Skeletal muscle cell (primary cell): ENCODE data around the gene SMOC2.

Source experiments
- DNase-seq: peaks from one replicate; pipeline ENCODE4 v3.0.0-alpha.2; 2010; ENCODE audit warnings: low read depth
- H3K4me3 ChIP-seq: 2 replicates; pipeline ENCODE4 v1.5.1; 2011; ENCODE audit warnings: low read depth, mild to moderate bottlenecking, control low read depth, low read length, moderate library complexity

SMOC2 gene

DNA sequence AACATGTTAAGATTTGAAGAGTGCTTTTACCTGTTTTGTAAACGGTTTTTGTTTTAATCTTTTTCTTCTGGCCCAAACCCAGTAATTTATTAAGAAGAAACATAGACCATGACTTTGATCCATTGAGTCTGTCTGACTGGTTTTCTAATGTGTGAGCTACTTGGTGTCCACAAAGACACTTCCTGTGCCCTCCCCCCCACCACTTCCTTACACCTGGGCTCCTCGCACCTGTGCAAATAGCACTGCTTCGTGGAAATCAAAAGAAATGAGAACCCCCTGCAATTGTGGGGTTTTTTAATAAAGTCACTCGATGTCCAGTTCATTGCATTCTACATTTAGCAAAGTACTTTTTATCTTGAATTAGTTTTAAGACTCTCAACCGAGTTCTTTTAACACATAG, 65.5 kb downstream of the SMOC2 start:
- DNase-seq = no peak
- H3K4me3 ChIP-seq = no peak overlapping the region

DNA sequence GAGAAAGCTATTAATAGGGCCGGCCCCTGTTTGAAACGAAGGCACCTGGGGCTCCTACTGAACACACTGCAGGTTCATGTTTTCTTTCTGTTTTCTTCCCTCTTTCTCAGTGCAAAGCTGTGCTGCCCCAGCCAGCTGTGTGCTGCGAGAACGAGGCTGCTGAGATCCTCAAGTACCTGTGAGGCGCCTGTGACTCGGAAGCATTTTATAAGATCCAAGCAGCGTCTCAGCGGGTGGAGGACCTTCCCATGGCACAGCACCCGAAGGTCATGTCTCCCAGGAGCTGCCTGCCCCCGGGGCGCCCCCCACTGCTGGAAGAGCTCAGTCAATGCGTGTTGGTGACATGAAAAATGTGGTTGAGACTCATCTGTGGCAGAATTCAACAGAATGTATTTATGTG, 66.3 kb downstream of the SMOC2 start:
- DNase-seq = no peak
- H3K4me3 ChIP-seq = no peak overlapping the region

DNA sequence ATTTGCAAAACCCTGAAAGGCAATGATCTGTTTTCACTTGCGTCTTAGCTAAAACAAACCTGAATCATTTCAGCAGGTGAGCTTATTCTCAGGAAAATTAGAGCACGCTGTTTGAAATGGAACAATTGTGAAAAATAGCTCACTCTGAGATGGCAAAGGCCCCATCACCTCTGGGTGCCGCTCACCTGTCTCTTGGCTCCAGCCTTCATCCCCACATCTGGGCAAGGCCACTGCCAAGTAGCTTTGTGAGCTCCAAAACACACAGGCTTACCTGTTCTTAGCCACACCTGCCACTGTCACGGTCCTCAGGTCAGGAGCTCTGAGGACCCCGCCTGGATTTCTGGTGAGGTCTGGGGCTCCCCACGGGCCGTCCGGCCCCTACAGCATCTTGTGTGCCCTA, 66.7 kb downstream of the SMOC2 start:
- no peak overlapping the region for H3K4me3 ChIP-seq
- no peak for DNase-seq

- no peak overlapping the region for H3K4me3 ChIP-seq
- no peak for DNase-seq
Measured at GRCh38 chr6:168508903-168509302, 67.9 kb downstream of the SMOC2 start.

GRCh38 chr6:168513766-168514165, 72.8 kb downstream of the SMOC2 start:
- H3K4me3 ChIP-seq = no peak overlapping the region
- no peak for DNase-seq

- DNase-seq = no peak
- H3K4me3 ChIP-seq = no peak overlapping the region
Measured at GRCh38 chr6:168514216-168514615, 73.2 kb downstream of the SMOC2 start.

GRCh38 chr6:168515376-168515775, 74.4 kb downstream of the SMOC2 start:
- DNase-seq = no peak
- H3K4me3 ChIP-seq = no peak overlapping the region

DNA sequence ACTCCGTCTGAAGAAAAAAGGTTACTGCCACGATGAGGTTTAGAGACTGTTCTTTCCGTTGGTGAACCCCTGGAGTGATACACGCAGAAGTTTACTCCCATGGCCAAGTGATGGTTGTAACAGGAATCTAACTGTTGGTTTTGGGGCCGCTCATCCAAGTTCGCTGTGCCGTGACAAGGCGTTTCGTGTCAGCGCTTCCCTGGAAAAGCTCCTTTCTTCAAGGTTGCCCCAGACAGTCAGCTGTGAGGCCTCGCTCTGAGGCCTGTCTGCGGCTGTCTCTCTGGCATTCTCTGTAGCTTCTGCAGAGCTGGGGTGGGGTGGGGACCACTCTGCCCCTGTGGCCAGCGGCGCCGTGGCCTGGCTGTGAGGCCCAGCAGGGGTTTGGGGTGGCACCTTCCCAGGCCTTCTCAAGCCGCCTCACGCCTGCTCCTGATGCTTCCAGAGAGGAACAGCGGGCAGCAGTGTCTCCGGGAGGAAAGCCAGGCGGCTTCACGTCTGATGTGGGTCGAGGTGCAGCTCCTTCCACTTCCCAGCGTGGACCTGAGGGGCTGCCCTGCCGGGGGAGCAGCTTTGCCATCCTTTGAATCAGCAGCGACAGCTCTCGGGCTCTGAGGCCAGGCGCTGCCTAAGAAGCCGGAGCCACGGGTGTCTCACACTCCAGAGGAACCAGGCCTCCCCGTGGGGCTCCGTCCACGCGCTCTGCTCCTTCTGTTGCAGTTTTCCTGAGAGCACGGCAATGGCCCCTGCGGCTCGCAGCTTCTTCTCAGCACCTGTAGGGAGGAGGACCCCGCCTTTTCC, 76.2 kb downstream of the SMOC2 start:
- H3K4me3 ChIP-seq = no peak overlapping the region
- DNase-seq = no peak

- no peak overlapping the region for H3K4me3 ChIP-seq
- no peak for DNase-seq
Measured at GRCh38 chr6:168517742-168518347, 76.9 kb downstream of the SMOC2 start.

DNA sequence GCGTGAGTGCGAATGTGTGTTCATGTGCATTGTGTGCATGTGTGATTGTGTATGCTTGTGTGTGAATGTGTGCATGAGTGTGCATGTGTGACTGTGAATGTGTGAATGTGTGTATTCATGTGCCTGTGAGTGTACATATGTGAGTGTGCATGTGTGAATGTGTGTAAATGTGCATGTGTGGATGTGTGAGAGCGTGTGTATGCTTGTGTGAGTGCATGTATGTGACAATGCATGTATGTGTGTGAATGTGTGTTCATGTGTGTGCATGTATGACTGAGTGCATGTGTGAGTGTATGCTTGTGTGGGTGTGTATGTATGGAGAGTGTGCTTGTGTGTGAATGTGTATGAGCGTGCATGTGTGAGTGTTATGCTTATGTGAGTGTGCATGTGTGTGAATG, 77.4 kb downstream of the SMOC2 start:
- no peak for DNase-seq
- H3K4me3 ChIP-seq = no peak overlapping the region

GRCh38 chr6:168518867-168519266, 77.9 kb downstream of the SMOC2 start:
- DNase-seq = no peak
- no peak overlapping the region for H3K4me3 ChIP-seq

DNA sequence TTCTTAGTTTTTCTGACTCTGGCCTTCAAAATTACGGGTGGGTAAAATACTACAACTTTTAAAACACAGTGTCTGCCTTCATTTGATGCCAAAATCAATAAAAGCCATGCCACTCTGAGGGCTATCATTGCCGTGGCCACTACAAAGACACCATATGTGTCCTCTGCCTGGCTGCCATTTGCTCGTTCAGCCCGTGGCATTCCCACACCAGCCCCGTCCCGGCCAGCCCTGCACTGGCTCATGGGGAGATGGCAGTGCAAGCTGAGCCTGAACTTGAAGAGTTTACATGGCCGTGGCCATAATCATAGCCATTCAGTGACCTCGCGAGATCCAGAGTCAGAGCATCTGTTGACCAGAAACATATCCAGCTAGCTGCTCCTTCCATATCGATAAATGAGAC, 79.2 kb downstream of the SMOC2 start:
- H3K4me3 ChIP-seq = no peak overlapping the region
- no peak for DNase-seq

- H3K4me3 ChIP-seq = no peak overlapping the region
- DNase-seq = no peak
Measured at GRCh38 chr6:168524571-168525001, 83.6 kb downstream of the SMOC2 start.

- DNase-seq = no peak
- no peak overlapping the region for H3K4me3 ChIP-seq
Measured at GRCh38 chr6:168525114-168525513, 84.1 kb downstream of the SMOC2 start.

GRCh38 chr6:168525926-168526630, 85.1 kb downstream of the SMOC2 start:
- H3K4me3 ChIP-seq = no peak overlapping the region
- DNase-seq = no peak

DNA sequence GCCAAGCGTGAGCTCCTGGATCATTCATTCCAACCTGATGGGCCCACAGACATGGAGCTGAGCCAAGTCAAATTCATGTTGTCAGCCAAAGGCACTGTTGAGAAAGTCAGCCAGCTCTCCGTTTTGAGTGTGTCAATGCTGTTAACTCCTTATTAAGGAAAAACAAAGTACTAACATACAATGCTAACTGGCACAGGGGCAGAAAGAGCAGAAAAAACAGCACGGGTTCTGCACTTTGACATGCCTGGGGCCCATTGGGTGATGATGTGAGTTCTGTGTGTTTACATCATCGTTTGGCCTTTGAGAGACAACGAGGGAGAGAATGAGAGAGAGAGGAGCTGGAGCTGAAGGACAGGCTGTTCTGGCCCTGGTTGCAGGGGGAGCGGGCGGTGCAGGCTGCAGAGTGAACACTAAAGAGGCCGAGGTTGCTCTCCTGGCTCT, 85.9 kb downstream of the SMOC2 start:
- DNase-seq = no peak
- H3K4me3 ChIP-seq = no peak overlapping the region

DNA sequence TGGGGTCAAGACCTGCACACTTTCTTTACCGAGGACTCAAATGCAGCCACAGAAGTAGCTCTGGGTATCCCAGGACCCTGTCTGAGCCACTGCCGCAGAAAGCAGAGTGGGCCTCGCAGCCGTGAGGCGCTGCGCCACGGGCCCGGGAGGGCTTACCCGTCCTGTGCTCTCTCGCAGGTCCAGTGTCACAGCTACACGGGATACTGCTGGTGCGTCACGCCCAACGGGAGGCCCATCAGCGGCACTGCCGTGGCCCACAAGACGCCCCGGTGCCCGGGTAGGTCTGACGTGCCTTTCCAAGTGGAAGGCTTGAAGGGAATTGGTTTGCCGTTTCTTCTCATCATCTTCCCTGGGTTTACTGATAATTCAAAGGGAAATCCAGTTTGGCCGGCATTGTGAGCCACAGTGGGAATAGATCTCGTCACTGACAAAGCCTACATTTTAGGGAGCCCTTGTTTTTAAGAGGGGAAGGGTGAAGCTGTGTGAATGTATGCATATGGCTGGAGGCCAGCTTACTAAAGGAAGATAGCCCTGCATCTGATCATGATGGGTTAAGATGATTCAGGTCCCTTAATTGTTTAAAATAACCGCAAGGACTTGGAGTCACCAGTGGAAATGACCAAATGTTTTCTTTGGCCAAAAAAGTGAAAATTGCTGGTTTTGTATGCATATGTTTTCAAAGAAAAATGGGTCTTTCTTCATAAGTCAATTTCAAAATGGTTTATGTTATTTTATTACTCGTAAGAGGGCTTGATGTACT, 86.6 kb downstream of the SMOC2 start:
- no peak for DNase-seq

DNA sequence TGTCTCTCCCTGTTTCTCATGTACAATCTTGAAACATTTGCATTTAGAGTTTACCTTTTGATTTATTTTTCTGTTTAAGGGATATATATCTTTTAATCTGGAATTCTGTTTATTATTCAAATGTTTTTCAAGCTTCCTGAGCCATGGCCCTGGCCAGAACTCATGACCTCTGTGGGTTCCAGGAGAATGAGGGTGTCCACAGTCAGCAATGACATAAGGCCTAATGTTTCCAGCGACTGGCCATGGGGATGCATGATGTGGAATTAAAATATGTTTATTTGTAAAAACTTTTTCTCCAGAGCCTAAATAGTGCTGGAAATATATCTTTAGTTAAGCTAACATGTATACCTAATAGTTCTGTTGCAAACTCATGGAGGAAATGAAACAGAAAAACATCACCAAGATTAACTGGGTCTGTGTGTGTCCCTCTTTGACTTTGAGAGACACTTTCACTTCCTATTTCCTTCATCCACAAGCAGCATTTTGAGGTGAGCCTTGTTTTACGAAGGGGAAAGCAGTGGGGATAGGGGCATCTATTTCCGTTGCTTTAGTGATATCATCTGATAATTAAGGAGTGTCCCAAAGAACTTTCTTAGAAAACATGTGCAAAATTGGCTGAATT, 87.6 kb downstream of the SMOC2 start:
- DNase-seq = no peak
- no peak overlapping the region for H3K4me3 ChIP-seq

More for the DNA sequence above, 86.6 kb downstream of the SMOC2 start:
- H3K4me3 ChIP-seq = no peak overlapping the region

DNA sequence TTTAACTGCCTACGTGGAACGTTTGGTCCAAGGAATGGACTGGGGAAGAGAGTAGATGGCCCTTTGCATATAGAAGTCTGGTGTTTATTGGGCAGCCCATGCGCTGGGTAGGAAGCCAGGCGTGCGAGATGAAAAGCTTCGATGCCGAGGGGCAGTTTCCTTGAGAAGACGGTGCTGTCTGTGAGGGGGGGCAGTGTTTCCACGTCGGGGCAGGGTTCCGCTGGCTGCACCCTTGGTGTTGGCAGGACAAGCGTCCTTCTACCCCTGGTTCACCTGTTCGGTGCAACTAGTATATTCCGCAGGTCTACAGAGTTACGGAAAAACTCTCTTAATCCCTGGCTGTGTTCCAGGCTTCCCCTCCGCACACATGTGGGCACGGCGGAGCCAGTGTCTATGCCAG, 88.2 kb downstream of the SMOC2 start:
- DNase-seq = no peak
- no peak overlapping the region for H3K4me3 ChIP-seq
